WI38 (cell line): ENCODE results near the gene L3MBTL3.

Source experiments
- H3K4me3 ChIP-seq: 2 replicates; pipeline ENCODE4 v1.5.1; 2011; ENCODE audit warnings: low read depth, mild to moderate bottlenecking, control low read depth, low read length
- CTCF ChIP-seq: IDR thresholded peaks from 2 replicates; pipeline ENCODE4 v1.5.1; 2012; ENCODE audit warnings: low read depth, mild to moderate bottlenecking, control low read depth, low read length

L3MBTL3 gene

GRCh38 chr6:129992881-129993280, 25.5 kb upstream of the L3MBTL3 start:
- TF ChIP-seq CTCF: no peak
- H3K4me3 ChIP-seq: no peak overlapping the region

GRCh38 chr6:129994410-129994809, 24.0 kb upstream of the L3MBTL3 start:
- no peak for TF ChIP-seq CTCF
- no peak overlapping the region for H3K4me3 ChIP-seq

GRCh38 chr6:129996387-129996786, 22.0 kb upstream of the L3MBTL3 start:
- TF ChIP-seq CTCF: no peak
- no peak overlapping the region for H3K4me3 ChIP-seq

GRCh38 chr6:130000526-130001421, 17.6 kb upstream of the L3MBTL3 start:
- H3K4me3 ChIP-seq: no peak overlapping the region
- no peak for TF ChIP-seq CTCF

GRCh38 chr6:130008236-130008873, 10.0 kb upstream of the L3MBTL3 start:
- no peak for TF ChIP-seq CTCF
- H3K4me3 ChIP-seq: no peak overlapping the region

- no peak overlapping the region for H3K4me3 ChIP-seq
- TF ChIP-seq CTCF: no peak
Measured at GRCh38 chr6:130009146-130009545, 9.2 kb upstream of the L3MBTL3 start.

- TF ChIP-seq CTCF: no peak
- H3K4me3 ChIP-seq: no peak overlapping the region
Measured at GRCh38 chr6:130010387-130010786, 8.0 kb upstream of the L3MBTL3 start.
